ENCODE measurements around the gene DCAF17. TPM values are rescaled to one million over a fixed set of nuclear protein-coding genes. Genes with fewer than 3 reads are reported as not detected.

DCAF17 gene, protein sequence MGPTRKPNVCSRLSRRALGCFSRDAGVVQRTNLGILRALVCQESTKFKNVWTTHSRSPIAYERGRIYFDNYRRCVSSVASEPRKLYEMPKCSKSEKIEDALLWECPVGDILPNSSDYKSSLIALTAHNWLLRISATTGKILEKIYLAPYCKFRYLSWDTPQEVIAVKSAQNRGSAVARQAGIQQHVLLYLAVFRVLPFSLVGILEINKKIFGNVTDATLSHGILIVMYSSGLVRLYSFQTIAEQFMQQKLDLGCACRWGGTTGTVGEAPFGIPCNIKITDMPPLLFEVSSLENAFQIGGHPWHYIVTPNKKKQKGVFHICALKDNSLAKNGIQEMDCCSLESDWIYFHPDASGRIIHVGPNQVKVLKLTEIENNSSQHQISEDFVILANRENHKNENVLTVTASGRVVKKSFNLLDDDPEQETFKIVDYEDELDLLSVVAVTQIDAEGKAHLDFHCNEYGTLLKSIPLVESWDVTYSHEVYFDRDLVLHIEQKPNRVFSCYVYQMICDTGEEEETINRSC
- total RNA-seq, result 10 to 100 TPM; 18.9 to 23.5 TPM

DNA sequence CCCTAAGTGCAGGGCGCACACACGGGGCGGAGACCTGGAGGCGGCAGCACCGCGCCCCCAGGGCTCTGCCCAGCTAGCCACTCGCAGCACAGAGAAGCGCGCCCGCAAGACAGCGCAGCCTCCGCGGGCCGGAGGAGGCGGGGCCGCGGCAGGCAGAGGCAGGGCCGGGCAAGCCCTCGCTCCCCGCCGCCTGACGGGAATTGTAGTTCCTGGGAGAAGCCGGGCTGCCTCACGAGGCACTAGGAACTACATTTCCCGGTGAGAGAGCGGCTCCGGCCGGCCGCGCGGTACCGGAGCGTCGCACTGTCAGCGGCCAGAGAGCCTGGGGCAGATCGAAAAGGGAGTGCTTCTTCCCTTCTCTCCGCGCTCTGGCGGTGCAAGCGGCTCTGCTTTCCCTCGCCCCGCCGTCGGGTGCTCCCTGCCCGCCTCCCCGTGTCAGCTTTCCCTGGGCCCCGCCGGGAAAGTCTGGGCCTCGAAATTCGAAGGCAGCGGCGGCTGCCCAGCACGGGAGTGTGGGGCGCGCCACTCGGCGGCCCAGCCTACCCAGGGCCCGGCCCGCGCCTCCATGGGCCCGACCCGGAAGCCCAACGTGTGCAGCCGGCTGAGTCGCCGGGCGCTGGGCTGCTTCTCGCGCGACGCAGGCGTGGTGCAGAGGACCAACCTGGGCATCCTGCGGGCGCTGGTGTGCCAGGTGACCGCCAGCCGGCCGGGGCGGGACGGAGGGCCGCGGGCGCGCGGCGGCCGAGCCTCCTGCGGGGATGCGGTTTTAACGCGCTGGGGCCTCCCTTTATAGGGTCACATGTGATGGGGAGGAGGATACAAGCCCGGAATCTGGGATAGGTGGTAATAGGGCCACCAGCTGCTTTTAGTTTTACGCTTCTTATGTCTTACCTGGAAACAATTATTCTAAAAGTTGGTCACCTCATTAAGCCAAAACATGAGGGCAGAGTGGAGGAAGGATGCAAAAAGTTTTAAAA, at the start of gene DCAF17:
Gene DCAF17 (plus strand): TSS at position 214 of the 977 bp plus-strand sequence. CDS start 352 bp downstream, at position 566.
- CTCF ChIA-PET, result interaction anchor here (0.6 to 1.9 kb wide), 4 partner anchors 272 to 505 kb away, joined by 3 to 5 read pairs (median 3); partner anchors contain the start of gene GORASP2
- POLR2A ChIA-PET, result interaction anchor here (0.6 to 1.4 kb wide), 7 partner anchors 11 to 505 kb away, joined by 3 to 10 read pairs (median 3); partner anchors contain the start of gene GORASP2

DNA sequence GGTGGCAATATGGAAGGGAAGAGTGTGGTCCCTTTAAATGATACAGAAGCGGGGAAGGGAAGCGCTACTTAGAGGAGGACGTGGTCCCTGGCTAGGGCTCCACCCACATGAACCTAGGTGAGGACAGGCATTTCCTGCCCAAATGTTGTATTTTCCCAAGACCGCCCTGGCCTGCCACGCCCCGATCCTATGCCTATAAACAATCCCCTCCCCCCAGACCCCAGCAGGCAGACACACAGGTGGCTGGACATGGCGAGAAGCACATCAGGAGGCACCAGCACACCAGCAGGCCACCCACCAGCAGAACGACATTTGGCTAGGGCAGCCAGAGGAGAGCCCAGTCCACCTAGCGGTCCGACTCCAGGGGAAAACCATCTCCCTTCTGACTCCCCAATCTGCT, 47.4 kb upstream of the DCAF17 start:
- CTCF ChIA-PET, result no interaction called here
- POLR2A ChIA-PET, result no interaction called here

DNA sequence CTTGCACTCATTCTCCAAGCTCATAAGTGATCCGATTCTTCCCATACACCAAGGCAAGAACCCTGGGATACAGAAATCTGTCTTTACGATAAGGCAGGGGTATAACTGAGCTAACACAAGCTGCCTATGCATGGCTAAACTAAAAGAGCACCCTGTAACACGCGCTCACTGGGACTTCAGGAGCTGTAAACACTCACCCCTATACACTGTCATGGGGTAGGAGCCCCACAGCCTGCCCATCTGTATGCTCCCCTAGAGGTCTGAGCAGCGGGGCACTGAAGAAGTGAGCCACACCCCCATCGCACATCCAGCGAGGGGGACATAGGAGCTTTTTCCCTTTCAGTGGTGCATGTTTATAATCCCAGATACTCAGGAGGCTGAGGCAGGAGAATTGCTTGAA, 47.0 kb upstream of the DCAF17 start:
- ChIA-PET POLR2A (no interaction called here), CTCF (no interaction called here)

DNA sequence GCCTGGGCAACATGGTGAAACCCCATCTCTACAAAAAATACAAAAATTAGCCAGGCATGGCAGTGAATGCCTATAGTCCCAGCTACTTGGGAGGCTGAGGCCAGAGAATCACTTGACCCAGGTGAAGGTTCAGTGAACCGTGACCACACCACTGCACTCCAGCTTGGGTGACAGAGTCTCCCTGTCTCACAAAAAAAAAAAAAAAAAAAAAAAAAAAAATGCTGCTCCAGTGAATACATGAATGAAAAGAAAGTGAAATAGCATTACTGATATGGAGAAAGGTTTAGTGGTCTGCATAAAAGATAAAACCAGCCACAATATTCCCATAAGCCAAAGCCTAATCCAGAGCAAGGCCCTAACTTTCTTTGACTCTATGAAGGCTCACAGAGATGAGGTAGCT, 44.7 kb upstream of the DCAF17 start:
- CTCF ChIA-PET, result no interaction called here
- POLR2A ChIA-PET, result no interaction called here

DNA sequence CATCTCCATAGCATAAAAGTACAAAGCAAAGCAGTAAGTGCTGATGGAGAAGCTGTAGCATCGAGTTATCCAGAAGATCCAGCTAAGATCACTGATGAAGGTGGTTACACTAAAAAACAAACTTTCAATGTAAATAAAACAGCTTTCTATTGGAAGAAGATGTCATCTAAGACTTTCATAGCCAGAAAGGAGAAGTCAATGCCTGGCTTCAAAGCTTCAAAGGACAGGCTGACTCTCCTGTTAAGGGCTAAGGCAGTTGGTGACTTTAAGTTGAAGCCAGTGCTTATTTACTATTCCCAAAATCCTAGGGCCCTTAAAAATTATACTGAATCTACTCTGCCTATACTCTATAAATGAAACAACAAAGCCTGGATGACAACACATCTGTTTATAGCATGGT, 44.2 kb upstream of the DCAF17 start:
- CTCF ChIA-PET, result no interaction called here
- POLR2A ChIA-PET, result no interaction called here

DNA sequence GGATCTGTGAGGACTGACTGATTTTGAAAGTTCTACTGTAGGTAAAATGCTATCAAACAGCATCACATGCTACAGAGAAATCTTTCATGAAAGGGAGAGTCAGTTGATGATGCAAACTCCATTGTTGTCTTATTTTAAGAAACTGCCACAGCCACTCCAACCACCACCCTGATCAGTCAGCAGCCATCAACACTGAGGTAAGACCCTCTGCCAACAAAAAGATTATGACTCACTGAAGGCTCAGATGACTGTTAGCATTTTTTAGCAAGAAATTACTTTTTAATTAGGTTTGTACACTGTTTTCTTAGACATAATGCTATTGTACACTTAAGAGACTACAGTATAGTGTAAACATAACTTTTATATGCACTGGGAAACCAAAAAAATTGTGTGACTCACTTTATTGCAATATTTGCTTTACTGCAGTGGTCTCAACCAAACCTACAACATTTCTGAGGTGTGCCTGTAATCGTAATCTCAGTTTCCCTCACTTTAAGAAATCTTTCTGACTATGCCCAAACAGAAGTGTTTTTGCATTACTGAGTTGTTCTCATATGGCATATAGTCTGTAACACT, 43.0 kb upstream of the DCAF17 start:
- POLR2A ChIA-PET, result no interaction called here
- CTCF ChIA-PET, result no interaction called here

DNA sequence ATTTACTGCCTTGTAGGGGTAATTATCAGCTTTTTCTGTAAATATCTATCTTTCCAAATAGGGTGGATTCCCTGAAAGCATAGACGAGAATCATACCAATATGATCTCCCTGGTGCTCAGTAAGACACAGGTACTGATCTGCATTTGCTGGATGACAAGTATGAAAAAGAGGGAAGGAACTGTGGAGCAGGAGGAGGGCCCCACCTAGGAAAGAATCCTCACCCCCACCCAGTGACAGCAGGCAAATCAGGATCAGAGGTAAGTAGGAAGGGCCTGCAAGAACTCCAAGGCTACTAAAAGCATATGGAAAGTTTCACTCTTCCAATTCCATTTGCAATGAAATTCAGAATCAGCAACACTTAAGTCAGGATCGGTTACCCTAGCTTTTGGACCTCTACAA, 42.5 kb upstream of the DCAF17 start:
- ChIA-PET POLR2A (no interaction called here), CTCF (no interaction called here)

DNA sequence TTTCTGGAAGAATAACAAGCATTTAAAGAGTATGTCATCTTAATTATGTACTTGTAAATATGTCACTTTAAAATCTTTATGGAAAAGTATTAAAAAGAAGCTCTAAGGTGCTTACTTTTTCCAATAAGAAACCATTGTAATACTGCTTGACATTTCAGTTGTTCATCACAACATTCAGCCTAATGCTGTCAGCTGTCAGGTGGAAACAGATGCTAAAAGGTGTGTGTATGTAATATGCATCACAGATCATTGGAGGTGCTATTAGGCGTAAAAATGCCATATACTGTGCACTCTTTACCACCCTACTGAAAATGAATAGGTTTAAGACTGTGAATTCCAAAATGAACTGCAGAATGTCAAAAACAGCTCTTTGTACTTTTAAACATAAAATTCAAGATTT, 40.5 kb upstream of the DCAF17 start:
- POLR2A ChIA-PET, result no interaction called here
- CTCF ChIA-PET, result no interaction called here

DNA sequence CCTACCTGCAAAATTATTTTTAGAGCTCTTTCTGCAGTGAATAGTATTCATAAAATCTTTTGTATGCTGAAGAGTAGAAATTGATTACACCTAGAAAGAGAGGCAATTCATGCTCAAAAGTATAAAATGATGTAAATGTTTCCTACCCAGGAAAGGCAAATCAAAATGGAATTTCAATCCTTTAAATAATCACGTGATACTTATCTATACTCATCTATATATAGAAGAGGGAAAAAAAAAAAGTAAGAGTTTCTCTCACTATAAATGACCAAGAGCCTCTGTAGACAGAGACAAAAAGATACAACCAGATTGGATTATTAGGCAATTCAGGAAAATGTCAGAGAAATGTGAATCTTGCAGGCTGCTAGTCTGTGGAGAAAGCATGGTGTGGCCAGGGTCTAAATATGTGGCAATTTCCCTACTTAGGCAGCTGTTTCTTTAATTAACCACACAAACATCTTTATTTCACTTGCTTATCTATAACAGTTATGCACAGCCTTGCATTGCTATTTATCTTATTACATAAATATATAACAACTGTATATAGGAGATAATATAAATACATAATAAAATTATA, 39.8 kb upstream of the DCAF17 start:
- ChIA-PET POLR2A (no interaction called here), CTCF (no interaction called here)

DNA sequence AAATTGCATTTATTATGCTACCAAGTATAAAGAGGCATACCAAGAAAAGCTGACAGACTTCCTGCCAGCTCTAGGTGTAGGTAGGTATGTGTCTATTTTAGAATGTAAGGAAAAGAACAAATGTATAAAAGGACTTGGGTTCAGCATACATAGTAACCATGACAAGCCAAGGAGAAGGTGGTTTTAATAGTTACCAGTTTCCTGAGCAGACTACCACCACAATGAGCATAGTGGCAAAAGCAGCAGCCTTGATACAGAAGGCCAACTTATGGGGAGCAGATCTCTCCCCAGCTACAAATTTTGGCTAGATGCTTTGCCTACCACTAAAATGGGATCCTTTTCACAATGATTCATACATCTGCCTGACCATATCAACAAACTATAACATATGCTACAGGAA, 34.7 kb upstream of the DCAF17 start:
- ChIA-PET CTCF (no interaction called here), POLR2A (no interaction called here)

DNA sequence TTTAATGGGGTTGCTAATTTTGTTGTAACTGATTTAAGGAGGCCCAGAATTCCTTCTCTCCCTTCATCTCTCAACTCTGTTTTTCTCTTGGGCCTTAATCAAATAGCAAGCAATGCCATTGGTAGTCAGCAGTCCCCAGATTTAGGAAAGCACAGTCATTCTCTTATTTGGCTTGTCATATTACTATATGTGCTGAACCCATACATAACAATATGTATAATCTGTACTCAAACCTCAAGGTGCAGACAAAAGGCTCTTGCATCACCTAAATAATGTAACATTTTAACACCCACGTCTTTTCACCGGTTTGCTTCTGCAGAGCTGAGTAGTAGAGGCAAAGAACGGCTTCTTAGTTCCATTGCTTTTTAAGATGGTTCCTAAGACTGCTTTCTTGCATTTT, 33.6 kb upstream of the DCAF17 start:
- CTCF ChIA-PET, result no interaction called here
- POLR2A ChIA-PET, result no interaction called here

DNA sequence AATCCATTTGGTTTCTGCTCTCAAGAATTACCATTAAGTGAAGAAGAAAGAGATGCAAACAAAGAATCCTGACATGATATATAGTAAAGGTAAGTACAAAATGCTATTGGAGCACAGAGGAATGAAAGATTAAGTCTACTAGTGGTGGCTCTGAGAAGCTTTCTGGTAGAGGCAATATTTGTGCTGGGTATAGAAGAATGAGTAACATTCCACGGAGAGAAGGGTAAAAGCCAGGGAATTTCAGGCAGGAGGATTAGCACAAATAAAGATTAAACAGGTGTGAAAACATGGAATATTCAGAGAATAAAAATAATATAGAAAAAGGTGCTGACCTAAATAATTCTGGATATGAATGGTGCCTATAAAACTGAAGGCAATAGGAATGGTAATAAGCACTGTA, 32.1 kb upstream of the DCAF17 start:
- ChIA-PET POLR2A (no interaction called here), CTCF (no interaction called here)

DNA sequence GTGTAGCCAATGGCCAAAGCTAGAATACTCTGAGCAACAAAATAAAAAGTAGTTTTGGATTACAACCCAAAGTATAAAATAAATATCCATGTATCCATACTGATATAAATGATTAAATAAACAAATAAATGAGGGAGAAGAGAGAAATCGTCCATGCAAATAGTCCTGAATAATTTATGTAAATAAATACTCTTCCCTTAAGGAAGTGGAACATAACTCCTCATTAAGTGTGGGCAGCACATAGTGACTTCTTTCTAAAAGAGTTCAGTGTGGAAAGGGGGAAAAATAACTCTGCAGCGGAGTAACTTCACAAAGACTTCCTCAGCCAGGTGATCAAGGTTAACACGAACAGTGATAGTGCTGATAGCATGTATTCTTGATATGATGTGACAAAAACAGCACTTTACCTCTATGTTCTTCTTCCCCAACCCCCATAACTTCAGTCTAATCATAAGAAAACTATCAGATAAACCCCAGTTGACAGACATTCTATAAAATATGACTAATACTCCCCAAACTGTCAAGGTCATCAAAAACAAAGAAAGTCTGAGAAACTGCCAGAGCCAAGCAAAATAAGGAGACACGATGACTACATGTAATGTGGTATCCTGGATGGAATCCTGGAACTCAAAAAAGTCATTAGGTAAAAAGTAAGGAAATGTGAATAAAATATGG, 31.0 kb upstream of the DCAF17 start:
- ChIA-PET CTCF (no interaction called here), POLR2A (no interaction called here)

DNA sequence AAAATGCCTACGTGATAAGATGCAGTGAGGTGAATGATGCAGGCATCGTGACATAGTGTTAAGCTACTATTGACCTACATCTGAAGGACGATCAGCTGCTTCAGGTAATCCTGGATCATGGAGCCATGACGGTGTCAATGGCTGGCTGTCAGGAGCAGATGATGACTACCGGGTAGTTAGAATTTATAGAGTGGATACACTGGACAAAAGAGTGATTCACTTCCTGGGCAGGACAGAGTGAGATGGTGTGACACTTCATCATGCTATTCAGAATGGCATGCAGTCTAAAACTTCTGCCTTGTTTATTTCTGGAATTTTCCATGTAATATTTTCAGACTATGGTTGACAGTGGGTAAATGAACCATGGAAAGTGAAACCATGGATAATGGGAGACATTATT, 29.8 kb upstream of the DCAF17 start:
- ChIA-PET CTCF (no interaction called here), POLR2A (no interaction called here)

DNA sequence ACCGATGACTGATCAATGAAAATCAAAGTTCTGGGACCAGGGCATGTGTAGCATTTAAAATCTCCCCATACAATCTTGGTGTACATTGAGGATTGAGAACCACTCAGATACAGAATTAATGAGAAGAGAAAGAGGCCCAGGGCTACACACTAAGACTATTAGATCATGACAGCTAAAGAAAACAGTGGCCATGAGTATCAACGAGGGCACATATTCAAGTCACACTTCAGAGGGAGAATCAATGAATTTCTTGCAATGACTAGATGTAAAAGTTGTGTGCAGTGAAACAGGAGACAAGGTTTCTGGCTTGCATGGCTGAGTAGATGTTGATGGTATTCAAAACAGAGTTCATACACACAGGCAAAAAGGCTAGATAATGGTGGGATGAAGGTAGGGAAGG, 29.3 kb upstream of the DCAF17 start:
- ChIA-PET POLR2A (no interaction called here), CTCF (no interaction called here)

DNA sequence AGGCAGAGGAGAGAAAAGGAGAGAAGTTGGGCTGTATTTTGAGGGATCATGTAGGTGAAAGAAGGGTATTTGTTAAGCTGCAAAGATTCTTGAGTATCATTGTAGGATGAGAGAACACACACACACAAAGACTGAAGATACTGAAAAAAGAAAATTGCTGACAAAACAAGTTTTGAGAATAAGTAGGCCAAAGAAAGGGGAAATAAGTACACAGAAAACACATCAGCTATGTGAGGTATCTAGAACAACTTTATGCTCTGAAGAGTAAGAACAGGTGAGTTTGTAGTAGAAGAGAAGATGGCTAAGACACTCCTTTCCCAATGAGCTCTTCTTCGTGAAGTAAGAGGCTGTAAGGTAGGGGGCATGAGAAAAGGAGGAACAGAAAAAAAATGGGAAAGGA, 28.5 kb upstream of the DCAF17 start:
- POLR2A ChIA-PET, result no interaction called here
- CTCF ChIA-PET, result no interaction called here

DNA sequence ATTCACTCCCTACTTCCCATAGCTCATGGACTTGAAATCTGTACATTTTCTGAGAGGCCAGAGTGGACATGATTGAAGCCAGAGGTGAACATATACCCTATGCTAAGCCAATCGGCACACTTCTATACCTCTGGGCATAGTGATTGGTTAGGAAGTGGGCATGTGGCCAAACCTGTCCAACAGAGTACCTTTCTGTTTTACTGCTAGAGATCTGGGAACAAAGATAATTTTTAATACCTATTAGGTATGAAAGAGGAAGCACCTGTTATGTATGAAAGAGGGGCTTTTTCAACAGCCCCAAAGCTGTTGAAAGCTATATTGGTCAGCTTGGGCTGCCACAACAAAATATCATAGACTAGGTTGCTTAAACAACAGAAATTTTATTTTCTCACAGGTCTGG, 28.0 kb upstream of the DCAF17 start:
- ChIA-PET POLR2A (no interaction called here), CTCF (interaction anchor here (0.6 kb wide), 1 partner anchor 156 kb away, joined by 3 read pairs; no protein-coding TSS in a partner anchor)

DNA sequence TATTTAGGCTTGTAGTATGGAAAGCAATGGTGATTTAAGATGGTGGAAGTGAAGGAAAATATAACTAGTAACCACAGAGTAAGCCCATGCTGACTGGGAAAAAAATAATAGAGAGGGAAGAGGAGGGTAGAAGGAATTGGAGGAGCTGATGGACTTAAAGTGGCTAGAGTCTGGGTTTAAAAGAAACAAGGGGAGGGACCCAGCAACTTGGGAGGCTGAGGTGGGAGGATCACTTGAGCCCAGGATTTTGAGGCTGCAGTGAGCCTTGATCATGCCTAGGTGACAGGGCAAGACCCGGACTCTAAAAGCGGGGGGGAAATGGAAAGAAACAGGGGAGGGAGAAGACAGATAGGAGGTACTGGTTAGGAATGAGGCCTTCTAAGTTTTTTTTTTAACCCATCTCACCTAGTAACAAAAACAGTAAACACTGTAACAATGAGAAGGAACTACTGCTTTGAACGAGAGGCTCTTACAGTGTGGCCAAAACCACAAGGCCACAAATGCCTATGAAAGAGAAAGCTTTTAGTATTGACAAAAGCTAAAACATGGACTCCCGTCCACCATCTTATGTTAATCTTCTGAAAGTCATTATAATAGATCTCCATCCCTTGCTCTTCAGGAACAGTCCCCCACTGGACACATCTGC, 26.9 kb upstream of the DCAF17 start:
- POLR2A ChIA-PET, result no interaction called here

DNA sequence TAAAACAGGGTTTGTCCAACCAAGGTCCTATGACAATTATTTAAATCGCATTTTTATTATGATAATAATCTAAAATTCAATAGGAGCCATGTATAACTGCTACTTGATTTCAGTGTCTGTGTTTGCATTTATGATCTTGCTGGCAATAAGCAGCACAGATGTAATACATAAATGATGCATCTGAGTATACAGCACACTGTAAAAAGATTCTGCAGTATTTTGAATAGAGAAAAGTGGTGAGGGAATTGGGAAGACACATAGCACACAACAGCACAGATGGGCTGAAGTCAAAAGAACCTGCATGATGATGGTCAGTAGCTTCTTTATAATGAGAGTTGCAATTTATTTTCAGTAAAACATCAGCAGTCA, 26.4 kb upstream of the DCAF17 start:
- ChIA-PET CTCF (interaction anchor here (0.7 kb wide), 1 partner anchor 116 kb away, joined by 3 read pairs; no protein-coding TSS in a partner anchor), POLR2A (no interaction called here)

More for the DNA sequence above, 26.9 kb upstream of the DCAF17 start:
- CTCF ChIA-PET, result no interaction called here

Data from activated CD8-positive, alpha-beta memory T cell treated with anti-CD3 and anti-CD28 coated beads for 36 hours (primary cell).